ENCODE measurements around the gene ANKRD55.

GRCh38 chr5:56160723-56161438 is 72.2 kb downstream of the ANKRD55 start:
- TF ChIP-seq CTCF (IDR thresholded peaks at IDR 0.05), result no peak
- no peak for TF ChIP-seq EP300 (IDR thresholded peaks at IDR 0.05)
- TF ChIP-seq POLR2AphosphoS5 (IDR thresholded peaks at IDR 0.05), result no peak
- TF ChIP-seq POLR2A (IDR thresholded peaks at IDR 0.05; ENCODE audit: low read depth), result no peak
